Measurements from ENCODE around the gene MIOS. TPM values are rescaled to one million over a fixed set of nuclear protein-coding genes. Genes with fewer than 3 reads are reported as not detected.

MIOS gene
- total and polyA plus RNA-seq, 9 of the 15 experiments (the other 6 are each of a cell fraction or from before 2014, with no cell fraction given), result 7.8 to 47.8 (median 30.6) TPM

DNA sequence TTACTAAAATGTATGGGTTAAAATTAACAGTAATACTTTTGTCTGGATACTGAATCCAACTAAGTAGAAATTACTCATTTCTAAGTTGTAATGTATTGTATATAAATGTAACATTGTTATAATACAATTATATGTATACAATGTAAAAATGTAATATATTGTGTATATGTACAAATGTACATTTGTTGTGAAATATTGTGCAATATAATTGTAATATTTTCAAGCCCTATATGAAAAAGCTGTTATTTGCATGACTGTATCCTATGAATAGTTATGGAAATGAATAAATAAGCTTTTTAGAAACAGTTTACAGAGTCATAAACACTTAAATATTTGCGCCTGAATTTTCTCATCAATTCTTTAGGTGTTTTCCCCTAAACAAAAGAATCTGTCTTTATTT, 53.6 kb downstream of the MIOS start:
- 0 out of 2 replicates have a peak, but pooled peaks cover 2% of the 10 kb centered on the region for H3K9me3 ChIP-seq (replicated peaks; ENCODE audit: control insufficient read depth, insufficient read depth, low read depth, low read length)
- no peak overlapping the region for H3K27ac ChIP-seq (ENCODE audit: extremely low read depth, low read depth, low read length)
- peaks cover 8 to 9% of the 10 kb centered on the region in 2 experiments; a peak in 4 of 5 replicates for H3K4me1 ChIP-seq (replicated peaks in 1 of 2; ENCODE audit: control insufficient read depth in 2 of 2, insufficient read depth in 2 of 2, low read length in 2 of 2)
- H3K4me2 ChIP-seq (ENCODE audit: insufficient read depth, low read length), result no peak overlapping the region
- H3K79me2 ChIP-seq (ENCODE audit: control insufficient read depth, insufficient read depth, low read length), result no peaks in the 10 kb centered on the region
- H2AFZ ChIP-seq (ENCODE audit: low read depth, low read length), result no peak overlapping the region
- FAIRE-seq (no peak), ATAC-seq (no peak), DNase-seq (ENCODE audit: extremely low read depth in 1 of 4, low spot score in 3 of 4) (no peak)
- H3K4me3 ChIP-seq, result no peak overlapping the region
- in situ Hi-C loops (cut with MboI), result no loop called here
- ChIA-PET CTCF (ENCODE audit: low intra/inter-chr PET ratio) (no interaction called here), POLR2A (no interaction called here)
- no peak for TF ChIP-seq CEBPG (CRISPR knock-in tag; IDR thresholded peaks at IDR 0.05)
- peak; percentile 60 to 91 for TF ChIP-seq CEBPG (tag; conservative IDR thresholded peaks at IDR 0.05 in 1 of 2, IDR thresholded peaks at IDR 0.05 in 1 of 2)
- TF ChIP-seq CEBPB (tag; IDR thresholded peaks at IDR 0.05), result peak; percentile 81
- no peak for TF ChIP-seq HDGF (IDR thresholded peaks at IDR 0.05)
- H4K20me1 ChIP-seq (replicated peaks; ENCODE audit: control insufficient read depth, insufficient read depth, low read length), result no peaks in the 10 kb centered on the region
- 70% methylated on average over 1 of the region's 1 CpG for WGBS (ENCODE audit: insufficient coverage, low coverage, missing lambda C conversion rate)
- H3K9me1 ChIP-seq (ENCODE audit: control insufficient read depth, insufficient read depth, low read length), result no peaks in the 10 kb centered on the region
- no TSS peak for BruUV-seq (replicated peaks)
- no peaks in the 10 kb centered on the region for H3K36me3 ChIP-seq (ENCODE audit: control insufficient read depth, insufficient read depth, low read length)
- intact Hi-C loops (cut with micrococcal nuclease), result no loop called here
- no peak overlapping the region for H3K9ac ChIP-seq (ENCODE audit: insufficient read depth in 1 of 2, low read depth in 2 of 2, low read length in 2 of 2)
- no peaks in the 10 kb centered on the region for H3K27me3 ChIP-seq (ENCODE audit: control insufficient read depth in 2 of 2, insufficient read depth in 2 of 2, low read length in 2 of 2)

DNA sequence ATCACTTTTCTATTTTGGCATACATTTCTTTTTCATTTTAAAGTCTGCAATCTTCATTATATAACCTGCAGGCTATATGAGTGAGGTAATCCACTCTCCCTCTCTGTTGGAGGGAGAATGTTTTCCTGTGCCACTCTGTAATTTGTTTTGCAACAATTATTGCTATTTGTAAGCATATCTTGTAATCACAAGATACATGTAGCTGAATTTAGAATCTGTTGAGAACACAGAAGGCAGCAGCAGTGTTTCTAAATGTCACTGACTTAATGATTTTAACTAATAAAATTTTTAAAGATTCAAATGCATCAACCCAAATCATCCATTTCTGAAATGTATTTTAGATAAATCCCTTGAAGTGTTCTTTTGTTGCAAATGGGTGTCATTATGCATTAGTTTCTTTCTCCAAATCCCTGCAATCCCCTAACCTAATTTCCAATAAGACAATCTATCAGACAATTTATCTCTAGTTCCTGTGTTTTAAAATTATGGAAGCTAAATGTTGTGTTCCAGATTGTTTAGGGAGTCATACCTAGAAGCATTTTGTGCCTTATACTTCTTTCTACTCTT, 54.0 kb downstream of the MIOS start:
- TF ChIP-seq IFI16 (CRISPR knock-in tag; IDR thresholded peaks at IDR 0.05) (no peak), TBP (optimal IDR thresholded peaks at IDR 0.05; ENCODE audit: low read depth, low read length) (no peak), ZNF75A (CRISPR knock-in tag; IDR thresholded peaks at IDR 0.05) (no peak), POLR3G (IDR thresholded peaks at IDR 0.05; ENCODE audit: extremely low read depth, insufficient read length, insufficient replicate concordance) (no peak), ELF1 (tag; IDR thresholded peaks at IDR 0.05) (no peak), EP300 (IDR thresholded peaks at IDR 0.05; ENCODE audit: low read length) (no peak), BCOR (IDR thresholded peaks at IDR 0.05) (no peak), RBM25 (IDR thresholded peaks at IDR 0.05; ENCODE audit: low read depth, low read length, severe bottlenecking) (no peak), TRIM24 (IDR thresholded peaks at IDR 0.05) (no peak), MAFK (IDR thresholded peaks at IDR 0.05; ENCODE audit: low read length) (no peak), RNF2 (IDR thresholded peaks at IDR 0.05) (no peak), NUFIP1 (IDR thresholded peaks at IDR 0.05; ENCODE audit: partially characterized antibody) (no peak), U2AF2 (optimal IDR thresholded peaks at IDR 0.05; ENCODE audit: low read depth, low read length) (no peak), ETV1 (tag; conservative IDR thresholded peaks at IDR 0.05; ENCODE audit: low read depth) (no peak), MEF2D (tag; conservative IDR thresholded peaks at IDR 0.05; ENCODE audit: low read depth) (no peak), ZNF140 (CRISPR knock-in tag; IDR thresholded peaks at IDR 0.05) (no peak)
- POLR2A ChIA-PET, result no interaction called here

More for the DNA sequence above, 54.0 kb downstream of the MIOS start:
- CTCF ChIA-PET (ENCODE audit: low intra/inter-chr PET ratio), result no interaction called here
- H3K27me3 ChIP-seq (ENCODE audit: control insufficient read depth in 2 of 2, insufficient read depth in 2 of 2, low read length in 2 of 2), result no peaks in the 10 kb centered on the region
- H3K27ac ChIP-seq (ENCODE audit: extremely low read depth, low read depth, low read length), result no peak overlapping the region
- H3K4me1 ChIP-seq (replicated peaks in 1 of 2; ENCODE audit: control insufficient read depth in 2 of 2, insufficient read depth in 2 of 2, low read length in 2 of 2), result peaks cover 8% of the 10 kb centered on the region in 2 experiments; a peak in 4 of 5 replicates
- H3K4me3 ChIP-seq, result no peak overlapping the region
- ATAC-seq (no peak), DNase-seq (ENCODE audit: extremely low read depth in 1 of 4, low spot score in 3 of 4) (no peak), FAIRE-seq (no peak)
- no peak overlapping the region for H3K4me2 ChIP-seq (ENCODE audit: insufficient read depth, low read length)
- H3K9me3 ChIP-seq (replicated peaks; ENCODE audit: control insufficient read depth, insufficient read depth, low read depth, low read length), result 0 out of 2 replicates have a peak, but pooled peaks cover 2% of the 10 kb centered on the region
- H3K79me2 ChIP-seq (ENCODE audit: control insufficient read depth, insufficient read depth, low read length), result no peaks in the 10 kb centered on the region
- no TSS peak for BruUV-seq (replicated peaks)
- no peaks in the 10 kb centered on the region for H3K36me3 ChIP-seq (ENCODE audit: control insufficient read depth, insufficient read depth, low read length)
- no peaks in the 10 kb centered on the region for H3K9me1 ChIP-seq (ENCODE audit: control insufficient read depth, insufficient read depth, low read length)
- H3K9ac ChIP-seq (ENCODE audit: insufficient read depth in 1 of 2, low read depth in 2 of 2, low read length in 2 of 2), result no peak overlapping the region
- in situ Hi-C loops (cut with MboI) (no loop called here), intact Hi-C loops (cut with micrococcal nuclease) (no loop called here)
- H2AFZ ChIP-seq (ENCODE audit: low read depth, low read length), result no peak overlapping the region
- H4K20me1 ChIP-seq (replicated peaks; ENCODE audit: control insufficient read depth, insufficient read depth, low read length), result no peaks in the 10 kb centered on the region

Measured in K562 (cell line).